GM18867 (cell line): Measurements from ENCODE around the gene RRAS.

Source experiments
- ATAC-seq: cut with Tn5 transposase; IDR thresholded peaks from one replicate; pipeline ENCODE4 v1.9.1; 2021; ENCODE audit warnings: mild to moderate bottlenecking, moderate library complexity; ENCODE audit not compliant: unreplicated experiment

The RRAS gene

GRCh38 chr19:49677231-49677900 is 37.4 kb upstream of the RRAS start, which contains the start of gene PRMT1:
TSS of gene PRMT1 (plus strand) at chr19:49677271. CDS start at chr19:49677281, 10 bp downstream.
- ATAC-seq: no peak

GRCh38 chr19:49676784-49677230 is 36.9 kb upstream of the RRAS start:
- peak; percentile 70 for ATAC-seq

GRCh38 chr19:49676136-49676783 is 36.3 kb upstream of the RRAS start:
- peak; percentile 27 for ATAC-seq

- no peak for ATAC-seq
These were observed 32.4 kb upstream of the RRAS start for GRCh38 chr19:49672131-49672919.

- ATAC-seq: no peak
These were observed 29.6 kb upstream of the RRAS start for GRCh38 chr19:49669516-49669915.

GRCh38 chr19:49667473-49667872 is 27.5 kb upstream of the RRAS start:
- ATAC-seq: no peak

GRCh38 chr19:49666120-49666444 is 26.1 kb upstream of the RRAS start:
- no peak for ATAC-seq

- ATAC-seq: peak; percentile 77
These were observed 25.6 kb upstream of the RRAS start, which contains the start of the genes BCL2L12 and IRF3 for GRCh38 chr19:49665351-49666119. TSS of gene BCL2L12 (plus strand) at chr19:49665933. CDS start at chr19:49666693, 760 bp downstream. TSS of gene IRF3 (minus strand) at chr19:49665857. CDS start at chr19:49664838, 1,019 bp downstream.

GRCh38 chr19:49665036-49665350 is 25.1 kb upstream of the RRAS start:
- no peak for ATAC-seq

GRCh38 chr19:49664171-49665035 is 24.5 kb upstream of the RRAS start:
- ATAC-seq: peak; percentile 33

- ATAC-seq: no peak
These were observed 23.3 kb upstream of the RRAS start for GRCh38 chr19:49663224-49663623.

GRCh38 chr19:49662011-49662410 is 22.1 kb upstream of the RRAS start:
- ATAC-seq: no peak

GRCh38 chr19:49660338-49660961 is 20.5 kb upstream of the RRAS start:
- no peak for ATAC-seq

- no peak for ATAC-seq
These were observed 18.9 kb upstream of the RRAS start for GRCh38 chr19:49658566-49659442.

GRCh38 chr19:49658139-49658517 is 18.2 kb upstream of the RRAS start:
- ATAC-seq: no peak

GRCh38 chr19:49657493-49658138 is 17.7 kb upstream of the RRAS start:
- no peak for ATAC-seq

- ATAC-seq: no peak
These were observed 16.6 kb upstream of the RRAS start for GRCh38 chr19:49656456-49657109.
